Hematopoietic multipotent progenitor cell treated with erythropoietin and hydrocortisone succinate and interleukin-3 and kit ligand, for 6 days (in vitro differentiated cells): ENCODE results near the gene RTN4RL1.

Experiments used
- DNase-seq: peaks from one replicate; pipeline ENCODE4 v3.0.0-alpha.2; 2015

Gene RTN4RL1

DNA sequence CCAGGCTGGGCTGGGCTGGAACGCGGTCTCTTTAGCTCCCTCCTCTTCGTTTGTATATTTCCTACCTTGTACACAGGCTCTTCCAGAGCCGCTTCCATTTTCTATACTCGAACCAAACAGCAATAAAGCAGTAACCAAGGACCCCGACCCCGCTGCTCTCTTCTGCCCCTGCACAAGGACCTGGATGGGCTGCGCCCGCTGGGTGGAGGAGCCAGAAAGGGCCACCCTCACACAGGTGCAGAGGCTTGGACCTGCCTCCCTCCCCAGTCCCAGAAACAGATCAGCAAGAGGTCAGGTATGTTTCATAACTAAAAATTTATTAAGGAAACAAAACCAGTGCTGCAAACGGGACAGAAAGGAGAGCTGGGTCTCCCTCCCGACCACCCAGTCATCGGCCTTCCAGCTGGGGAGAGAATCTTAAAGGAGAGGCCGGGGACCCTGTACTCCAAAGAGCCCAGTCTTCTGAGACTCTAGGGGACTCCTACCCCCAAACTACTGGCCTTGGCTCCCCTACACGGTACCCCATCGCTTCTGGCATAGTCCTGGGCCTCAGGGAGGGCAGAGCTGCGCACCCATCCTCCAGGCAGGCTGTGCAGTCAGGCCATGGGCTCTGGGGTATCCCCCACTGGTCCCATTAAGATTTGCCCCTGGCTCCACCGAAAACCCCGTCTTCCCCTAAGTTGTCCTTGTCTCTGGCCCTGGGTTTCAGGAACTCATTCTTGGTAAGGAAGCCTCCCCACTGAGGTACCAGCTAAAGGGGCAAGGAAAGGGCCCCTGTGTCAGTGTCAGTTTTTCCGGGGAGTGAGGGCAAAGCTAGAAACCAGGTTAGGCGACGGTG, 34.6 kb upstream of the RTN4RL1 start:
- DNase-seq, result no peak

- DNase-seq, result peak; percentile 85
These were observed 33.7 kb upstream of the RTN4RL1 start for GRCh38 chr17:2058586-2059546.

GRCh38 chr17:2057760-2058585, 32.8 kb upstream of the RTN4RL1 start:
- DNase-seq, result no peak

- peak; percentile 30 for DNase-seq
These were observed 32.1 kb upstream of the RTN4RL1 start for GRCh38 chr17:2057175-2057759.

GRCh38 chr17:2056206-2057174, 31.4 kb upstream of the RTN4RL1 start:
- DNase-seq, result peak; percentile 46

- no peak for DNase-seq
These were observed 30.4 kb upstream of the RTN4RL1 start for GRCh38 chr17:2055292-2056205.

DNA sequence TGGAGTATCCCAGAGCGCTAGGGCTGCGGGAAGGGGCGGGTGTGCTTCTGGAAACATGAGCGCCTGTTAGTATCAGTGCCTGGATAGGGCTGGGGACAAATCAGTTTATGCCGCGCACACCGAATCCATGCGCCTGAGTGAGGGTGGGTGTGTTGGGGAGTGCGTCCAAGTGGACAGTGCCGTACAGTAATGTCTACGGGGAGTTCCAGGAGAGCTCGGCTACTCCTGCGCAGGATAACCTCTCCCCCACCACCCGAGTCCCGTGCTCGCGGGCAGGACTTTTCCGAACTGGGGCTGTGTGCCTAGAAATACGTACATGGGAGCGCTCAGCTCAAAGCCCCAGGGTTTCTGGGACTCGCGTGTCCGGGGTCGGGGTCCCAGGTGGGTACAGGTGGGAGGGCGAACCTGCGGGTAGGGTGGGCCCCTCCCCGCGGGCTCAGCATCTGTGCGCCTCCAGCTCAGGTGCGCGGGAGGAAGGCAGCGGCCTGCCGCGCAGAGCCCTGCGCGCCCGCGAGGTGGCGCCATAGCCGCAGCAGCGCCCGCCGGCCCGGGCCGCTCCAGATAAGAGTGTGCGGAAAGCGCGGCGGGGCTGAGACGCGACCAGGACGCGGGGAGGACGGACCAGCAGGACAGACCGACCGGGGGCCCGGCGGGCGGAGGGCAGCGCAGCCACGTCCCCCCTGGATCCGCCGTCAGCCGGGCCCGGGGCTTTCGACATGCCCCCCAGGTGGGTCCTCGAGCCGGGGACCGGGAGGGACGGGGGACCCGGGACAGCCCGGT, 29.6 kb upstream of the RTN4RL1 start, which contains the start of gene HIC1:
HIC1 (plus strand) TSS at position 592 of the 780 bp plus-strand sequence. CDS start 1,588 bp downstream, outside the sequence.
- peak; percentile 80 for DNase-seq

- DNase-seq, result no peak
These were observed 29.1 kb upstream of the RTN4RL1 start for GRCh38 chr17:2054262-2054511.

DNA sequence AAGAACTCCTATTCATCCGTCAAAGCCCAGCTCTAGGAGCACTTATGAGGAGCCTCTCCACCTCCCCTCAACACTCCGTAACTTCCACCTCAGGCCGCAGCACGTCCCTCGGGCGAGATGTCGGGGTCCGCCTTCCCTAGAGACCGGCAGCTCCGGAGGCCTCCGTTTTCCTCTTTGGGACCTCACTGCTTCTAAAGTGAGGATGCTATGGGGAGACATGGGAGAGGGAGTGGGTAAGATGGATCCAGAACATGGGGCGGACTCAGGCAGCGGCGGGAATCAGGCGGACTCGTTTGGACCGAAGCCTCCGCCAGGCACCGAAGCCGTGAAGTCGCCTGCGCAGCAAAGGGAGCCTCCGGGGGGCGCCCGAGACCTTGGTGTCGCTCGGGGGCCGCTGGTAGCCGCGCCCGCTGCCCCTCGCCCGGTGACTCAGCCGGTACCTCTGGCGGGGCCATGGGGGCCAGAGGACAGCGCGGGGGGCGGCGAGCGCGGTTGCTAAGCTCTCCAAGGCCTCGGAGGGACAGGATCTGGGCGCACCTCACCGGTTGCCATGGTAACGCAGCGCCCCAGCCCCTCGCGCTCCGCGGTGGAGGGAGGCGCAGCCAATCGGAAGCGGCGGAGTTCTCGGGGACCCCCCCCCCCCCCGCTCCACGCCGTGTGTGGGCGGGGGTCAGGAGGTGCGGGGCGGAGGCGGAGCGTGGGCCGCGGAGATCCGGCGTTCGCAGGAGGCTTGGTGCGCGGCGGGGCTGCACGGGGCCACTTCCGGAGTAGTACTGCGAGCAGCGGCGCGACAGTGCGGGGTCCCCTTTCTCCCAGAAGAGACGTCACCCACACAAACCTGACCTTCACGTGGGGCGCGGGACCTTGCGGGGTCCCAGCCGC, 28.5 kb upstream of the RTN4RL1 start:
- peak; percentile 81 for DNase-seq

- DNase-seq, result no peak
These were observed 26.9 kb upstream of the RTN4RL1 start for GRCh38 chr17:2051933-2052559.

DNA sequence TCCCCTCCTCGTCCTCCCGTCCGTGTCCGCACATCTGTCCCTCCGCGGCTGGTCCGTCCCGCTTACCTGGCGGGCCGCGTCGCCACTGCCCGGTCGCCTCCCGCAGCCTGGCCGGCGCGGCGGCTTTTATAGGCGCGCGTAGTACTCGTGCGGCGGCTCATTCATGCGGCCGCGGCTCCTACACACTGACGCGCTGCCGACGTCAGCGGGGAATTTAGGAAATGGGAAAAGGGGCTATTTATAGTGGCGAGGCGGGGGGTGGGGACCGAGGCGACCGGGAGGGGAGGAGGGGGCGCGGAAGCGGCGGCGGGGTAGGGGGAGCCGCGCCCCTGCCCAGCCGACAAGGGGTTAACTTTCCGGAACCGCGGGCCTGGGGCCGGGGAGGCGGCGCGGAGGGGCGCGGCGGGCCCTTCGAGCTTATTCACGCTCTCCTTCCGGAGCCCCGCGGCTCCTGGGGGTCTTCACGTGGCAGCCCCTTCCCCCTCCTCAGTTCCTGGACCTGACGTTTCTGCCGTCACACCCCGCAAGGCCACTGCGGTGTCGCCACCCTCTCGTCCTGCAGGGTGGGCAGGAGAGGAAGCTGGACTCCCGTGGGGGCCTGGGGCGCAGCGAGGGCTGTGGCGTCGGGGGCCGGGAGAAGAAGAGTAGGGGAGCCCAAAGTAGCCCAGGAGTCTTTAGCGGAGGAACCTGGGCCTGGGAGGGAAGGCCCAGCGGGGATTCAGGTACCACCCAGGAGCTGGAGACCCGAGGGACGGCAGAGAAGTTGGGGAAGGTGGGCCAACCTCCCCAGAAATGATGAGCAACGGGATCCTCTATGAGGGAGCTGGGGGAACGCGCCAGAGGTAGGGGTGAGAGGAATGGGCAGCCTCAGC, 26.2 kb upstream of the RTN4RL1 start:
- peak; percentile 38 for DNase-seq

GRCh38 chr17:2050300-2051060, 25.3 kb upstream of the RTN4RL1 start:
- peak; percentile 69 for DNase-seq

- peak; percentile 83 for DNase-seq
These were observed 24.5 kb upstream of the RTN4RL1 start for GRCh38 chr17:2049333-2050299.

DNA sequence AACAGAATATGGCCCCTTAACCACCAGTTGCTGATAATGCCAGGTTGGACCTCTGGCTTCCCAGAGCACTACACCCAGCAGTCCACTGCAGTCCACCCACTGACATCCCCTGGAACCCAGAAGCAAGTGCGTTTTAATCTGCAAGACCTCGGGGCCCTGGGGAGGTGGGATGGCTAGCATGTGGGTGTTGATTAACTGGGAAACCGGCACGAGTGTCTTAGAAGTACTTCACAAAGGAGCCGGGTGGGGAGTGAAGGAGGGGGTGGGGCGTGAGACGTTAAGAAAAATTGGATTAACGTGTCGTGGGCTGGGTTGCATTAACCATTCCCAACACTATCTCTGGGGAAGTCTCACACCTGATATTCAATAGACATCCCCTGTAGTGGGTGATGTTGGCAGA, 23.7 kb upstream of the RTN4RL1 start:
- peak; percentile 9 for DNase-seq

GRCh38 chr17:2047590-2047989, 22.5 kb upstream of the RTN4RL1 start:
- DNase-seq, result no peak
